IMR-90 (cell line): ENCODE data around the gene MBTPS2.

Source experiments
- BHLHE40 ChIP-seq: fragments of 150-350 bp; IDR thresholded peaks from 2 replicates; pipeline ENCODE4 v1.6.1; 2016; ENCODE audit warnings: mild to moderate bottlenecking, low read depth, low read length
- CHD1 ChIP-seq: IDR thresholded peaks from 2 replicates; pipeline ENCODE4 v1.6.1; 2012; ENCODE audit warnings: low read depth, low read length, improper control_type of control experiment
- CTCF ChIP-seq: conservative IDR thresholded peaks from 2 replicates; pipeline ENCODE4 v1.5.1; 2012; ENCODE audit warnings: mild to moderate bottlenecking, low read depth, low read length, improper control_type of control experiment
- FOS ChIP-seq: fragments of 150-350 bp; IDR thresholded peaks from 2 replicates; pipeline ENCODE4 v1.6.1; 2016; ENCODE audit warnings: low read depth, low read length
- MAFK ChIP-seq: IDR thresholded peaks from 2 replicates; pipeline ENCODE4 v1.6.1; 2012; ENCODE audit warnings: low read depth, low read length, improper control_type of control experiment
- MAZ ChIP-seq: IDR thresholded peaks from 2 replicates; pipeline ENCODE4 v1.6.1; 2012; ENCODE audit warnings: low read depth, mild to moderate bottlenecking, low read length, improper control_type of control experiment, moderate library complexity, borderline replicate concordance
- POLR2A ChIP-seq: IDR thresholded peaks from 2 replicates; pipeline ENCODE4 v1.6.1; 2012; ENCODE audit warnings: mild to moderate bottlenecking, low read depth, low read length
- RAD21 ChIP-seq: IDR thresholded peaks from 2 replicates; pipeline ENCODE4 v1.6.1; 2012; ENCODE audit warnings: low read length, improper control_type of control experiment
- RCOR1 ChIP-seq: IDR thresholded peaks from 2 replicates; pipeline ENCODE4 v1.6.1; 2012; ENCODE audit warnings: mild to moderate bottlenecking, low read length, improper control_type of control experiment; ENCODE audit not compliant: insufficient replicate concordance
- RFX5 ChIP-seq: IDR thresholded peaks from 2 replicates; pipeline ENCODE4 v1.8.0; 2012; ENCODE audit warnings: low read depth, mild to moderate bottlenecking, low read length, moderate library complexity
- USF2 ChIP-seq: fragments of 150-350 bp; IDR thresholded peaks from 2 replicates; pipeline ENCODE4 v1.6.1; 2017; ENCODE audit warnings: mild to moderate bottlenecking, antibody characterized with exemption, low read length, low read depth

GRCh38 chrX:21929209-21929608 is 89.8 kb downstream of the MBTPS2 start:
- TF ChIP-seq CTCF (no peak), POLR2A (no peak), RAD21 (no peak), RCOR1 (no peak), CHD1 (no peak), MAFK (no peak), FOS (no peak), BHLHE40 (no peak), MAZ (no peak), USF2 (no peak), RFX5 (no peak)
